ENCODE results near the gene SLC35E4.

Gene SLC35E4

DNA sequence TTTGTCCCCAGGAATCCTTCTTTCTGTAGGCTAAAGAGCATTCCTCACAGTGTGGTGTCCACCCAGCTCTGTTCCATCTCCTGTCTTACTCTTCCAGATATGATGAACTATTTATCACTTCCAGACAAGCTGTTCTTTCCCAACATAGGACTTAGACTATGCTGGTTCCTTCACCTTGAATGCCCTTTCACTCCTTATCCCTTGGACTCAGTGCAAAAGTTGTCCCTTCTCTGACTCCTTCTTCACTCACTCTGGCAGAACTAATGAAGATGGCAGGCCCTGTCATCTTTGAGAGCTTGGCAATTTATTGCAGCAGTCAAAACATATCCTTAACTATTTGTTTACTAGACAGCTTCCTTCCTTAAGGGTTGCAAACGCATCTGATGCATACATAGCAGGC, 55.6 kb downstream of the SLC35E4 start:
- no peak for DNase-seq (ENCODE audit: low read depth, low spot score)

DNA sequence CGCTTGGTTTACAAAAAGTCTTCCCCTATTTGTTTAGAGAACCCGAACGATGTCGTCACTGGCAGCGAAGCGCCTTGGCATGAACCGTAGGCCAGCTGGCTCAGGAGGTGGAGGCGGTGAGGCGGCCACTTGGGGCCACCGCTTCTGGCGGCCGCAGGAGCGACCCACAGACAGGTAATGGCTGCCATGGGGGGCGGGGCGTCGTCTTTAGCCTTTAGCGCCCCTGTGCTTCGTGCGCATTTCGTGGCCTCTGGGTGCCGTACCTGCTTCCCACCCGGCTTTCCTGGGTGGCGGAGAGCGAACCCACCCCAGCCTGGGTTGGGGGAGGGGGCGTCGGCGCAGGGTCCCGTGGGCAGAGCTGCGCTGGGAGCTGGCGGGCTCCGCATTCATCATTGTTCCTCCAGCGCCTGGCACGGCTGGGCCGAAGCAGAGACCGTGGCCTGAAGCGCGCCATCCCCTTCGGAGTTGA, 58.6 kb downstream of the SLC35E4 start:
- DNase-seq (ENCODE audit: low read depth, low spot score) = no peak

DNA sequence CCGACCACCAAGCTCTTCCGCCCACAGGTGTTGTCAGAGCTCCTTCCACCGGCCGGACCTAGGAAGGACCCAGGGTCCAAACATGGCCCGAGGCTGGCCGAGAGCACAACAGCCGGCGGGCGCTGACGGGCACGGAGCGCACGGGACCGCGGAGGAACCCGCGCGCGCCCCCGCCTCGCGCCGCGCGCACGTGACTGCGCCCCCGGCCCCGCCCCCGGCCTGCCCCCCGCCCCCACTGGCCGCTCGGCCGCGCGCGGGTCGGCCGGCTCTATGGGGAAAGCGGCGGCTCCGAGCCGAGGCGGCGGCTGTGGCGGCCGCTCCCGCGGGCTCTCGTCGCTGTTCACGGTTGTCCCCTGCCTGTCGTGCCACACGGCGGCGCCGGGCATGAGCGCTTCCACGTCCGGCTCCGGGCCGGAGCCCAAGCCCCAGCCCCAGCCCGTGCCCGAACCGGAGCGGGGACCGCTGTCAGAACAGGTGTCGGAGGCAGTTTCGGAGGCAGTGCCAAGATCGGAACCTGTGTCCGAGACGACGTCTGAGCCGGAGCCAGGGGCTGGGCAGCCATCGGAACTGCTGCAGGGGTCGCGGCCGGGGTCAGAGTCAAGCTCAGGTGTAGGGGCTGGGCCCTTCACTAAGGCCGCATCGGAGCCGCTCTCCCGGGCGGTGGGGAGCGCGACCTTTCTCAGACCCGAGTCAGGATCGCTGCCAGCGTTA, 59.2 kb downstream of the SLC35E4 start, which contains the start of gene OSBP2:
OSBP2 (plus strand) TSS at position 235 of the 711 bp plus-strand sequence; CDS start at position 271, 36 bp downstream.
- DNase-seq (ENCODE audit: low read depth, low spot score) = no peak

DNA sequence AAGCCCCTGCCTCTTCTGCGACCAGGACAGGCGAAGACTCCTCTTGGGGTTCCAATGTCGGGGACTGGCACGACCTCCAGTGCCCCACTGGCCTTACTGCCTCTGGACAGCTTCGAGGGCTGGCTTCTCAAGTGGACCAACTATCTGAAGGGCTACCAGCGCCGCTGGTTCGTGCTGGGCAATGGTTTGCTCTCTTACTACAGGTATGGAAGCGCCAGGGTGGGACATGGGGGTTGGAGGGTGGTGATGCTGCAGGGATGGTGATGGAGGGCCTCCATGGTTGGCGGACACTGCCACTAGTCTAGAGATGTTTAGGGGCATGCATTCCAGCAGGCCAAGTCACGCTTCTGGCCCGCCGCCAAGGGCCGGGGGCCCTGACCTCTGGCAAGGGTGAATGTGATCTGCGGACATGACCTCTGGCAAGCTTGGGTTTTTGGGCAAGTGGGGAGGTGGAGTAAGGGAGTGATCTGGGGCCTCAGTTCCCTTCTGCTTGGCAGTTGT, 59.8 kb downstream of the SLC35E4 start:
- DNase-seq (ENCODE audit: low read depth, low spot score) = no peak

DNA sequence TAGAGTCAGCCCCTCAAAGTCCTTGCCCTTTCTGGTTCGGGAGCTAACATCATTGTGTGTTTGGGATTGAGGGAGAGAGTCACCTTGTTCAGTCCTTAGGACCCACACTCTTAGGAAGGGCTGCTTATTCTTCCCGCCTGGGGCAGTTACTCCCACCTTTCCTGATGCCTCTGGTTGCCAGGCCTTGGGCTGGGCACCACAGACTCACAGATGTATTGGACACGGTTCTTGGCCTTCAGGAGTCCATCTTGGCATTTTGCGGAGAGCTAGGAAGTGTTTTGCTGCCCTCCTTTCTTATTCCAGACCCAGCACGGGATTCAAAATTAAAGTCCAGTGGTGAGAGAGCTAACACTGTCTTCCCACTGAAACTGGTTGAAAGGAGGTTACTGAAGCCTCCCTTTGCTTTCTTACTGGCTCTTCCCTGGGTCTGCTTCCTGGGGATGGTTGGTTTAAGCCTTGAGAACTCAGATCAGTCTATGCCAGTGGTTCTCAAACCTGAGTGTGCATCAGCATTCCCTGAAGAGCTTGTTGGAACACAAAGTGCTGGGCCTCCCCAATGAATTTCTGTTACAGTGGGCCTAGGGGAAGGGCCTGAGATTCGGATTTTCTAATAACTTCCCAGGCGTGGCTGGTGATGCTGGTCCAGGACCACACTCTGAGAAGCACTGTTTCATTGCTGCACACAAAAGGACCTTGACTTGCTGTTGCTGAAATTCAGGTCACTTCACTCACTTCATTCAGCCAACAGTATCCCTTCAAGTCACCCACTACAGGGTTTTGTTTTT, 60.5 kb downstream of the SLC35E4 start:
- DNase-seq (ENCODE audit: low read depth, low spot score) = no peak
